Testis (tissue), 2 donors: Measurements from ENCODE around the gene IL6.
"Not testable (repeated sequence)": the region's sequence is repeated elsewhere in the genome, so short reads cannot be mapped to it uniquely, and the experiment has no call there.

Experiments
- POLR2A ChIP-seq: fragments of 450-650 bp; IDR thresholded peaks from one replicate; pipeline ENCODE4 v1.6.1; 2017; ENCODE audit warnings: antibody characterized with exemption, mild to moderate bottlenecking, moderate library complexity
- TF ChIP-seq, protein P1 (sequence below), 3 experiments: fragments of 450-650 bp in 2 of 3; fragments of 200-600 bp in 1 of 3; sonication (generic) in 1 of 3; IDR thresholded peaks; one replicate each; pipeline ENCODE4 v1.5.1; 2016 to 2019; ENCODE audit warnings: antibody characterized with exemption in 3 of 3, mild to moderate bottlenecking in 2 of 3, moderate library complexity in 1 of 3

DNA sequence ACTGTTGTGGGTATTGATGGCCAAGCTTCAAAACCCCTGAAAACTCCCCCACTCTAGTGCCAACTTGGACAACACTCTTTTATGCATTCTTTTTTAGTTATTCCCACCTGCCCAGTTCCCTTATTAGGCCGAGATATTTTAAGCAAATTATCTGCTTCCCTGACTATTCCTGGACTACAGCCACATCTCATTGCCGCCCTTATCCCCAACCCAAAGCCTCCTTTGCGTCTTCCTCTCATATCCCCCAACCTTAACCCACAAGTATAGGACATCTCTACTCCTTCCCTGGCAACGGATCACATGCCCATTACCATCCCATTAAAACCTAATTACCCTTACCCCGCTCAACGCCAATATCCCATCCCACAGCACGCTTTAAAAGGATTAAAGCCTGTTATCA lies 21.1 kb upstream of the IL6 start:
- TF ChIP-seq, protein P1, sequence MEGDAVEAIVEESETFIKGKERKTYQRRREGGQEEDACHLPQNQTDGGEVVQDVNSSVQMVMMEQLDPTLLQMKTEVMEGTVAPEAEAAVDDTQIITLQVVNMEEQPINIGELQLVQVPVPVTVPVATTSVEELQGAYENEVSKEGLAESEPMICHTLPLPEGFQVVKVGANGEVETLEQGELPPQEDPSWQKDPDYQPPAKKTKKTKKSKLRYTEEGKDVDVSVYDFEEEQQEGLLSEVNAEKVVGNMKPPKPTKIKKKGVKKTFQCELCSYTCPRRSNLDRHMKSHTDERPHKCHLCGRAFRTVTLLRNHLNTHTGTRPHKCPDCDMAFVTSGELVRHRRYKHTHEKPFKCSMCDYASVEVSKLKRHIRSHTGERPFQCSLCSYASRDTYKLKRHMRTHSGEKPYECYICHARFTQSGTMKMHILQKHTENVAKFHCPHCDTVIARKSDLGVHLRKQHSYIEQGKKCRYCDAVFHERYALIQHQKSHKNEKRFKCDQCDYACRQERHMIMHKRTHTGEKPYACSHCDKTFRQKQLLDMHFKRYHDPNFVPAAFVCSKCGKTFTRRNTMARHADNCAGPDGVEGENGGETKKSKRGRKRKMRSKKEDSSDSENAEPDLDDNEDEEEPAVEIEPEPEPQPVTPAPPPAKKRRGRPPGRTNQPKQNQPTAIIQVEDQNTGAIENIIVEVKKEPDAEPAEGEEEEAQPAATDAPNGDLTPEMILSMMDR (IDR thresholded peaks at IDR 0.05): not testable (repeated sequence)
- TF ChIP-seq POLR2A: not testable (repeated sequence)
